Breast epithelium (tissue), 3 donors: ENCODE data around the gene F10.

ENCODE experiments used
- POLR2A ChIP-seq: fragments of 450-650 bp; IDR thresholded peaks from one replicate; pipeline ENCODE4 v1.6.1; 2016; ENCODE audit warnings: antibody characterized with exemption, mild to moderate bottlenecking, moderate library complexity
- POLR2AphosphoS5 ChIP-seq, 3 donors: sonication (generic); formaldehyde crosslinking; IDR thresholded peaks; one replicate each; pipeline ENCODE4 v1.6.1; 2017; ENCODE audit warnings: antibody characterized with exemption in 3 of 3
- TF ChIP-seq, protein P1 (sequence below), 3 donors: fragments of 450-650 bp; IDR thresholded peaks; one replicate each; pipeline ENCODE4 v1.5.1; 2016 to 2017; ENCODE audit warnings: antibody characterized with exemption in 3 of 3, mild to moderate bottlenecking in 3 of 3, moderate library complexity in 3 of 3

DNA sequence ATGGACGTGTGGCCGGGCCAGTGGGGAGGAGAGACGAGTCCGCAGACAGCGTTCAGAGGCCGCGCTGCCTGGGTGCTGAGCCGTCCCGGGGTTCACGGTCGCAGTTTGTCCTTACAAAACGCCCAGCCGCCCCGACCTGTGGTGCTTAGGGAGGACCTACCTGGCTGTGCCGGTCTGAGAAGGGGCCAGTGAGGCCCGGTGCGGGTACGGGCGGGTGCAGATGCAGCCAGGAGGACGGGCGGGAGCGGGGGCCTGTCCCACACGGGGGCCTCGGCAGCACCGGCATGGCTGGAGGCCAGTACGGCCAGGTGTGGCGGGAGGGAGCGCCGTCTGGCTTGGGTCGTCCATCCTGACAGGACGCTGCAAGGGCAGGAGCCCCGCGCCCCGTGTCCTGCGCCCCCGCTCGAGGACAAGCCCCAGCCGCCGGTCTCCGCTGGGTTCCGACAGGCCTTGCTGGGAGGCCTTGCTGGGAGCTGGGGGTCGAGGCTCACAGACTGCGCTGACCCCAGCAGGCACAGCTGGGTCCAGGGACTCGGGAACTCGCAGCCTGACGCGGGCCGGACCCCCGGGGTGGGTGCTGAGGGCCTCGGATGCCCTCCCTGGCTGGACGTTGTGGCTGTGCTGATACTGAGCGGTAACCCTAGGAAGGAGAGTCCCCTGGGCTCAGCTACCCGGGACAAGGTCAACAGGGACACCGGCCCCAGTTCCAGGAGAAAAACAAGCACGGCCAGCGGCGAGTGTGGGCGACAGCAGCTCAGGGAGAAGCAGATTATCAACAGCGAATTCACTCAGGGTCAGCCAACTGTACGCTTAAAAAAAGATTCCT is 30.6 kb downstream of the F10 start:
- TF ChIP-seq POLR2A (no peak), POLR2AphosphoS5 (IDR thresholded peaks at IDR 0.05) (no peak)
- TF ChIP-seq, protein P1, sequence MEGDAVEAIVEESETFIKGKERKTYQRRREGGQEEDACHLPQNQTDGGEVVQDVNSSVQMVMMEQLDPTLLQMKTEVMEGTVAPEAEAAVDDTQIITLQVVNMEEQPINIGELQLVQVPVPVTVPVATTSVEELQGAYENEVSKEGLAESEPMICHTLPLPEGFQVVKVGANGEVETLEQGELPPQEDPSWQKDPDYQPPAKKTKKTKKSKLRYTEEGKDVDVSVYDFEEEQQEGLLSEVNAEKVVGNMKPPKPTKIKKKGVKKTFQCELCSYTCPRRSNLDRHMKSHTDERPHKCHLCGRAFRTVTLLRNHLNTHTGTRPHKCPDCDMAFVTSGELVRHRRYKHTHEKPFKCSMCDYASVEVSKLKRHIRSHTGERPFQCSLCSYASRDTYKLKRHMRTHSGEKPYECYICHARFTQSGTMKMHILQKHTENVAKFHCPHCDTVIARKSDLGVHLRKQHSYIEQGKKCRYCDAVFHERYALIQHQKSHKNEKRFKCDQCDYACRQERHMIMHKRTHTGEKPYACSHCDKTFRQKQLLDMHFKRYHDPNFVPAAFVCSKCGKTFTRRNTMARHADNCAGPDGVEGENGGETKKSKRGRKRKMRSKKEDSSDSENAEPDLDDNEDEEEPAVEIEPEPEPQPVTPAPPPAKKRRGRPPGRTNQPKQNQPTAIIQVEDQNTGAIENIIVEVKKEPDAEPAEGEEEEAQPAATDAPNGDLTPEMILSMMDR (IDR thresholded peaks at IDR 0.05), result no peak
